ENCODE data around the gene RECK. TPM values are rescaled to one million over a fixed set of nuclear protein-coding genes. Genes with fewer than 3 reads are reported as not detected.

RECK gene
- total and polyA plus RNA-seq, 2 experiments from 2014 or later = 8.1 to 11.6 TPM

DNA sequence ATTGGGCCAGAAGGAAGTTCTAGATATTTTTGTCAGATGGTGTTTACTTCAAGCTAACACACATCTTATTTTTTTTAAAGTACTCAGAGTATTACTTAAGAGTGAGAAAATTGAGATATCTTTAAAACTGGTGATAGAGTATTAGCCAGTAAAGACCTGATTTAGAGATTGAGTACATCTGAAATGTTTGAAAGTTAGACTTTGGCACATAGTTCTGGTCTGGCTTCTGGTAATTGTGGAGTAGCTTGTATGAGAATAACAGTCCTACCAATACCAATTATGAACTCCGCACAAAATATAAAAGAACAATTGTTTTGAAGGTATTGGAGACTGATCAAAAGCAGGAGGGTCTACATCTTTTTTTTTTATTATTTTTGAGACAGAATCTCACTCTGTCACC, 55.3 kb downstream of the RECK start:
- peaks cover 5% of the 10 kb centered on the region; the same call in 1 of the 3 replicates for H3K9me3 Mint-ChIP-seq
- peak overlapping the region; percentile 41 for H3K27ac ChIP-seq (ENCODE audit: low read depth)
- no peaks in the 10 kb centered on the region for H3K9me2 ChIP-seq (ENCODE audit: insufficient read depth)
- peaks cover 25% of the 10 kb centered on the region for H3K4me1 Mint-ChIP-seq
- H2AFZ ChIP-seq = no peak overlapping the region
- TF ChIP-seq ZNF331 (CRISPR knock-in tag; IDR thresholded peaks at IDR 0.05; ENCODE audit: low read depth) (no peak), STAT1 (IDR thresholded peaks at IDR 0.05; ENCODE audit: unreplicated experiment) (no peak), JUNB (IDR thresholded peaks at IDR 0.05; ENCODE audit: unreplicated experiment) (no peak), NANOG (IDR thresholded peaks at IDR 0.05; ENCODE audit: borderline replicate concordance) (no peak), EZH2 (IDR thresholded peaks at IDR 0.05; ENCODE audit: low read depth, unreplicated experiment) (no peak), EZH2phosphoT487 (IDR thresholded peaks at IDR 0.05; ENCODE audit: unreplicated experiment) (no peak), POLR2AphosphoS5 (IDR thresholded peaks at IDR 0.05; ENCODE audit: low read depth) (no peak), ZNF114 (CRISPR knock-in tag; IDR thresholded peaks at IDR 0.05) (no peak), CREB1 (CRISPR knock-in tag; IDR thresholded peaks at IDR 0.05; ENCODE audit: low read depth) (no peak)
- TF ChIP-seq, protein P1, sequence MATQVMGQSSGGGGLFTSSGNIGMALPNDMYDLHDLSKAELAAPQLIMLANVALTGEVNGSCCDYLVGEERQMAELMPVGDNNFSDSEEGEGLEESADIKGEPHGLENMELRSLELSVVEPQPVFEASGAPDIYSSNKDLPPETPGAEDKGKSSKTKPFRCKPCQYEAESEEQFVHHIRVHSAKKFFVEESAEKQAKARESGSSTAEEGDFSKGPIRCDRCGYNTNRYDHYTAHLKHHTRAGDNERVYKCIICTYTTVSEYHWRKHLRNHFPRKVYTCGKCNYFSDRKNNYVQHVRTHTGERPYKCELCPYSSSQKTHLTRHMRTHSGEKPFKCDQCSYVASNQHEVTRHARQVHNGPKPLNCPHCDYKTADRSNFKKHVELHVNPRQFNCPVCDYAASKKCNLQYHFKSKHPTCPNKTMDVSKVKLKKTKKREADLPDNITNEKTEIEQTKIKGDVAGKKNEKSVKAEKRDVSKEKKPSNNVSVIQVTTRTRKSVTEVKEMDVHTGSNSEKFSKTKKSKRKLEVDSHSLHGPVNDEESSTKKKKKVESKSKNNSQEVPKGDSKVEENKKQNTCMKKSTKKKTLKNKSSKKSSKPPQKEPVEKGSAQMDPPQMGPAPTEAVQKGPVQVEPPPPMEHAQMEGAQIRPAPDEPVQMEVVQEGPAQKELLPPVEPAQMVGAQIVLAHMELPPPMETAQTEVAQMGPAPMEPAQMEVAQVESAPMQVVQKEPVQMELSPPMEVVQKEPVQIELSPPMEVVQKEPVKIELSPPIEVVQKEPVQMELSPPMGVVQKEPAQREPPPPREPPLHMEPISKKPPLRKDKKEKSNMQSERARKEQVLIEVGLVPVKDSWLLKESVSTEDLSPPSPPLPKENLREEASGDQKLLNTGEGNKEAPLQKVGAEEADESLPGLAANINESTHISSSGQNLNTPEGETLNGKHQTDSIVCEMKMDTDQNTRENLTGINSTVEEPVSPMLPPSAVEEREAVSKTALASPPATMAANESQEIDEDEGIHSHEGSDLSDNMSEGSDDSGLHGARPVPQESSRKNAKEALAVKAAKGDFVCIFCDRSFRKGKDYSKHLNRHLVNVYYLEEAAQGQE (IDR thresholded peaks at IDR 0.05; ENCODE audit: unreplicated experiment) = no peak
- TF ChIP-seq, protein P2, sequence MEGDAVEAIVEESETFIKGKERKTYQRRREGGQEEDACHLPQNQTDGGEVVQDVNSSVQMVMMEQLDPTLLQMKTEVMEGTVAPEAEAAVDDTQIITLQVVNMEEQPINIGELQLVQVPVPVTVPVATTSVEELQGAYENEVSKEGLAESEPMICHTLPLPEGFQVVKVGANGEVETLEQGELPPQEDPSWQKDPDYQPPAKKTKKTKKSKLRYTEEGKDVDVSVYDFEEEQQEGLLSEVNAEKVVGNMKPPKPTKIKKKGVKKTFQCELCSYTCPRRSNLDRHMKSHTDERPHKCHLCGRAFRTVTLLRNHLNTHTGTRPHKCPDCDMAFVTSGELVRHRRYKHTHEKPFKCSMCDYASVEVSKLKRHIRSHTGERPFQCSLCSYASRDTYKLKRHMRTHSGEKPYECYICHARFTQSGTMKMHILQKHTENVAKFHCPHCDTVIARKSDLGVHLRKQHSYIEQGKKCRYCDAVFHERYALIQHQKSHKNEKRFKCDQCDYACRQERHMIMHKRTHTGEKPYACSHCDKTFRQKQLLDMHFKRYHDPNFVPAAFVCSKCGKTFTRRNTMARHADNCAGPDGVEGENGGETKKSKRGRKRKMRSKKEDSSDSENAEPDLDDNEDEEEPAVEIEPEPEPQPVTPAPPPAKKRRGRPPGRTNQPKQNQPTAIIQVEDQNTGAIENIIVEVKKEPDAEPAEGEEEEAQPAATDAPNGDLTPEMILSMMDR (conservative IDR thresholded peaks at IDR 0.05; ENCODE audit: low read depth in 2 of 2) = no peak
- TF ChIP-seq, protein P3, sequence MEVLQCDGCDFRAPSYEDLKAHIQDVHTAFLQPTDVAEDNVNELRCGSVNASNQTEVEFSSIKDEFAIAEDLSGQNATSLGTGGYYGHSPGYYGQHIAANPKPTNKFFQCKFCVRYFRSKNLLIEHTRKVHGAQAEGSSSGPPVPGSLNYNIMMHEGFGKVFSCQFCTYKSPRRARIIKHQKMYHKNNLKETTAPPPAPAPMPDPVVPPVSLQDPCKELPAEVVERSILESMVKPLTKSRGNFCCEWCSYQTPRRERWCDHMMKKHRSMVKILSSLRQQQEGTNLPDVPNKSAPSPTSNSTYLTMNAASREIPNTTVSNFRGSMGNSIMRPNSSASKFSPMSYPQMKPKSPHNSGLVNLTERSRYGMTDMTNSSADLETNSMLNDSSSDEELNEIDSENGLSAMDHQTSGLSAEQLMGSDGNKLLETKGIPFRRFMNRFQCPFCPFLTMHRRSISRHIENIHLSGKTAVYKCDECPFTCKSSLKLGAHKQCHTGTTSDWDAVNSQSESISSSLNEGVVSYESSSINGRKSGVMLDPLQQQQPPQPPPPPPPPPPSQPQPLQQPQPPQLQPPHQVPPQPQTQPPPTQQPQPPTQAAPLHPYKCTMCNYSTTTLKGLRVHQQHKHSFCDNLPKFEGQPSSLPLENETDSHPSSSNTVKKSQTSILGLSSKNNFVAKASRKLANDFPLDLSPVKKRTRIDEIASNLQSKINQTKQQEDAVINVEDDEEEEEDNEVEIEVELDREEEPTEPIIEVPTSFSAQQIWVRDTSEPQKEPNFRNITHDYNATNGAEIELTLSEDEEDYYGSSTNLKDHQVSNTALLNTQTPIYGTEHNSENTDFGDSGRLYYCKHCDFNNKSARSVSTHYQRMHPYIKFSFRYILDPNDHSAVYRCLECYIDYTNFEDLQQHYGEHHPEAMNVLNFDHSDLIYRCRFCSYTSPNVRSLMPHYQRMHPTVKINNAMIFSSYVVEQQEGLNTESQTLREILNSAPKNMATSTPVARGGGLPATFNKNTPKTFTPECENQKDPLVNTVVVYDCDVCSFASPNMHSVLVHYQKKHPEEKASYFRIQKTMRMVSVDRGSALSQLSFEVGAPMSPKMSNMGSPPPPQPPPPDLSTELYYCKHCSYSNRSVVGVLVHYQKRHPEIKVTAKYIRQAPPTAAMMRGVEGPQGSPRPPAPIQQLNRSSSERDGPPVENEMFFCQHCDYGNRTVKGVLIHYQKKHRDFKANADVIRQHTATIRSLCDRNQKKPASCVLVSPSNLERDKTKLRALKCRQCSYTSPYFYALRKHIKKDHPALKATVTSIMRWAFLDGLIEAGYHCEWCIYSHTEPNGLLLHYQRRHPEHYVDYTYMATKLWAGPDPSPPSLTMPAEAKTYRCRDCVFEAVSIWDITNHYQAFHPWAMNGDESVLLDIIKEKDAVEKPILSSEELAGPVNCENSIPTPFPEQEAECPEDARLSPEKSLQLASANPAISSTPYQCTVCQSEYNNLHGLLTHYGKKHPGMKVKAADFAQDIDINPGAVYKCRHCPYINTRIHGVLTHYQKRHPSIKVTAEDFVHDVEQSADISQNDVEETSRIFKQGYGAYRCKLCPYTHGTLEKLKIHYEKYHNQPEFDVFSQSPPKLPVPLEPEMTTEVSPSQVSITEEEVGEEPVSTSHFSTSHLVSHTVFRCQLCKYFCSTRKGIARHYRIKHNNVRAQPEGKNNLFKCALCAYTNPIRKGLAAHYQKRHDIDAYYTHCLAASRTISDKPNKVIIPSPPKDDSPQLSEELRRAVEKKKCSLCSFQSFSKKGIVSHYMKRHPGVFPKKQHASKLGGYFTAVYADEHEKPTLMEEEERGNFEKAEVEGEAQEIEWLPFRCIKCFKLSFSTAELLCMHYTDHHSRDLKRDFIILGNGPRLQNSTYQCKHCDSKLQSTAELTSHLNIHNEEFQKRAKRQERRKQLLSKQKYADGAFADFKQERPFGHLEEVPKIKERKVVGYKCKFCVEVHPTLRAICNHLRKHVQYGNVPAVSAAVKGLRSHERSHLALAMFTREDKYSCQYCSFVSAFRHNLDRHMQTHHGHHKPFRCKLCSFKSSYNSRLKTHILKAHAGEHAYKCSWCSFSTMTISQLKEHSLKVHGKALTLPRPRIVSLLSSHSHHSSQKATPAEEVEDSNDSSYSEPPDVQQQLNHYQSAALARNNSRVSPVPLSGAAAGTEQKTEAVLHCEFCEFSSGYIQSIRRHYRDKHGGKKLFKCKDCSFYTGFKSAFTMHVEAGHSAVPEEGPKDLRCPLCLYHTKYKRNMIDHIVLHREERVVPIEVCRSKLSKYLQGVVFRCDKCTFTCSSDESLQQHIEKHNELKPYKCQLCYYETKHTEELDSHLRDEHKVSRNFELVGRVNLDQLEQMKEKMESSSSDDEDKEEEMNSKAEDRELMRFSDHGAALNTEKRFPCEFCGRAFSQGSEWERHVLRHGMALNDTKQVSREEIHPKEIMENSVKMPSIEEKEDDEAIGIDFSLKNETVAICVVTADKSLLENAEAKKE (CRISPR knock-in tag; IDR thresholded peaks at IDR 0.05) = no peak
- TF ChIP-seq, protein P4, sequence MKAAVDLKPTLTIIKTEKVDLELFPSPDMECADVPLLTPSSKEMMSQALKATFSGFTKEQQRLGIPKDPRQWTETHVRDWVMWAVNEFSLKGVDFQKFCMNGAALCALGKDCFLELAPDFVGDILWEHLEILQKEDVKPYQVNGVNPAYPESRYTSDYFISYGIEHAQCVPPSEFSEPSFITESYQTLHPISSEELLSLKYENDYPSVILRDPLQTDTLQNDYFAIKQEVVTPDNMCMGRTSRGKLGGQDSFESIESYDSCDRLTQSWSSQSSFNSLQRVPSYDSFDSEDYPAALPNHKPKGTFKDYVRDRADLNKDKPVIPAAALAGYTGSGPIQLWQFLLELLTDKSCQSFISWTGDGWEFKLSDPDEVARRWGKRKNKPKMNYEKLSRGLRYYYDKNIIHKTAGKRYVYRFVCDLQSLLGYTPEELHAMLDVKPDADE (IDR thresholded peaks at IDR 0.05) = no peak
- no peaks in the 10 kb centered on the region for H3K27me3 ChIP-seq (ENCODE audit: insufficient read depth)
- peaks cover 8% of the 10 kb centered on the region; the same call in 2 of the 3 replicates for H3K36me3 Mint-ChIP-seq (ENCODE audit: low read depth)
- H3K27me3 Mint-ChIP-seq (ENCODE audit: insufficient read depth, low read depth, poor library complexity) = no peaks in the 10 kb centered on the region
- no peak for ATAC-seq
- H3K27ac Mint-ChIP-seq = peak overlapping the region; percentile 42; the same call in 1 of the 2 replicates
- no peak overlapping the region for H3K4me3 ChIP-seq
- peak overlapping the region; percentile 22; the same call in 1 of the 2 replicates for H3K4me2 ChIP-seq
- peaks cover 22% of the 10 kb centered on the region for H3K4me1 ChIP-seq (ENCODE audit: insufficient read depth)
- H3K4me3 Mint-ChIP-seq = no peak overlapping the region
- H3F3A ChIP-seq (replicated peaks; ENCODE audit: low read depth) = no peaks in the 10 kb centered on the region
- DNase-seq (ENCODE audit: low spot score) = no peak
- H4K20me1 ChIP-seq (replicated peaks; ENCODE audit: insufficient read depth) = no peaks in the 10 kb centered on the region
- no peaks in the 10 kb centered on the region for H3K79me2 ChIP-seq (replicated peaks; ENCODE audit: insufficient read depth)
- no peaks in the 10 kb centered on the region for H3K36me3 ChIP-seq (ENCODE audit: insufficient read depth)
